ENCODE data around the gene BTN1A1.
"Not testable (repeated sequence)": the region's sequence is repeated elsewhere in the genome, so short reads cannot be mapped to it uniquely, and the experiment has no call there.

GRCh38 chr6:26522486-26523228, 22.6 kb downstream of the BTN1A1 start:
- not testable (repeated sequence) for TF ChIP-seq CTCF (IDR thresholded peaks at IDR 0.05); ZFX (IDR thresholded peaks at IDR 0.05; ENCODE audit: borderline replicate concordance)

Data from 22Rv1 (cell line).